ENCODE results near the gene SLC9A9. TPM values are rescaled to one million over a fixed set of nuclear protein-coding genes. Genes with fewer than 3 reads are reported as not detected.

SLC9A9 gene
- total and polyA plus RNA-seq, 4 donors = 3.3 to 15.0 (median 6.1) TPM

DNA sequence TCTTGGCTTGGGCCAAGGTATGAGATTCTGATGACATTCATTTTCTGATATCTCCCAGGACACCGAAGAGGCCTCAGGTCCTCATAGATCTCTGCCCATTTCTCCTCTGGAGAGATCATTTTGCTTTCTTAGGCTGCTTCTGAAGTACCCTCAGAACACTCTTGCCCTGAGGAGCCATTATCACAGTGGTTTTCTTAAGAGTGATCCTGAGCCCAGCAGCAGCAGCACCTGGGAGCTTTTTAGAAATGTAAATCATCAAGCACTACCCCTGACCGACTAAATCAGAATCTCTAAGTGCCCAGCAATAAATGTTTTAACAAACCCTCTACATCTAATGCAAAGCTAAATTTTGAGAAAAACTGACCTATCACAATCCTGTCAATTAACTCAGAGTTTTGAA is 40.6 kb upstream of the SLC9A9 start:
- Histone ChIP-seq H3K36me3 (ENCODE audit: control insufficient read depth in 4 of 4, insufficient read depth in 3 of 4, low read depth in 1 of 4, low read length in 3 of 4) (no peaks in the 10 kb centered on the region), H3K27ac (ENCODE audit: low read depth in 1 of 2, low read length in 2 of 2) (no peak overlapping the region), H3K9me3 (ENCODE audit: control insufficient read depth in 4 of 4, low read length in 3 of 4) (no peaks in the 10 kb centered on the region), H3K9ac (ENCODE audit: low read depth in 1 of 2, low read length in 2 of 2) (no peak overlapping the region), H3K27me3 (ENCODE audit: control insufficient read depth in 4 of 4, insufficient read depth in 4 of 4, low read length in 3 of 4) (no peaks in the 10 kb centered on the region), H3K4me3 (ENCODE audit: low read depth in 1 of 3, low read length in 3 of 3) (no peak overlapping the region), H3K4me1 (ENCODE audit: control insufficient read depth in 4 of 4, insufficient read depth in 4 of 4, low read length in 3 of 4) (no peaks in the 10 kb centered on the region)
- DNase-seq (ENCODE audit: low spot score) = no peak
- 84% methylated on average over 2 of the region's 2 CpGs for WGBS
- TF ChIP-seq FOXA1 (IDR thresholded peaks at IDR 0.05) (no peak), HNF4G (IDR thresholded peaks at IDR 0.05) (no peak), RXRA (IDR thresholded peaks at IDR 0.05) (no peak), NR2F2 (IDR thresholded peaks at IDR 0.05) (no peak), YY1 (IDR thresholded peaks at IDR 0.05) (no peak), JUND (IDR thresholded peaks at IDR 0.05) (no peak), SP1 (IDR thresholded peaks at IDR 0.05) (no peak), GABPA (IDR thresholded peaks at IDR 0.05 in 1 of 2, conservative IDR thresholded peaks at IDR 0.05 in 1 of 2) (no peak), HNF4A (conservative IDR thresholded peaks at IDR 0.05) (no peak), RAD21 (IDR thresholded peaks at IDR 0.05) (no peak), EGR1 (IDR thresholded peaks at IDR 0.05; ENCODE audit: low read depth in 2 of 2) (no peak), TAF1 (conservative IDR thresholded peaks at IDR 0.05) (no peak), FOXA2 (IDR thresholded peaks at IDR 0.05) (no peak)
- TF ChIP-seq, protein P1, sequence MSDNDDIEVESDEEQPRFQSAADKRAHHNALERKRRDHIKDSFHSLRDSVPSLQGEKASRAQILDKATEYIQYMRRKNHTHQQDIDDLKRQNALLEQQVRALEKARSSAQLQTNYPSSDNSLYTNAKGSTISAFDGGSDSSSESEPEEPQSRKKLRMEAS (IDR thresholded peaks at IDR 0.05) = no peak
- TF ChIP-seq, protein P2, sequence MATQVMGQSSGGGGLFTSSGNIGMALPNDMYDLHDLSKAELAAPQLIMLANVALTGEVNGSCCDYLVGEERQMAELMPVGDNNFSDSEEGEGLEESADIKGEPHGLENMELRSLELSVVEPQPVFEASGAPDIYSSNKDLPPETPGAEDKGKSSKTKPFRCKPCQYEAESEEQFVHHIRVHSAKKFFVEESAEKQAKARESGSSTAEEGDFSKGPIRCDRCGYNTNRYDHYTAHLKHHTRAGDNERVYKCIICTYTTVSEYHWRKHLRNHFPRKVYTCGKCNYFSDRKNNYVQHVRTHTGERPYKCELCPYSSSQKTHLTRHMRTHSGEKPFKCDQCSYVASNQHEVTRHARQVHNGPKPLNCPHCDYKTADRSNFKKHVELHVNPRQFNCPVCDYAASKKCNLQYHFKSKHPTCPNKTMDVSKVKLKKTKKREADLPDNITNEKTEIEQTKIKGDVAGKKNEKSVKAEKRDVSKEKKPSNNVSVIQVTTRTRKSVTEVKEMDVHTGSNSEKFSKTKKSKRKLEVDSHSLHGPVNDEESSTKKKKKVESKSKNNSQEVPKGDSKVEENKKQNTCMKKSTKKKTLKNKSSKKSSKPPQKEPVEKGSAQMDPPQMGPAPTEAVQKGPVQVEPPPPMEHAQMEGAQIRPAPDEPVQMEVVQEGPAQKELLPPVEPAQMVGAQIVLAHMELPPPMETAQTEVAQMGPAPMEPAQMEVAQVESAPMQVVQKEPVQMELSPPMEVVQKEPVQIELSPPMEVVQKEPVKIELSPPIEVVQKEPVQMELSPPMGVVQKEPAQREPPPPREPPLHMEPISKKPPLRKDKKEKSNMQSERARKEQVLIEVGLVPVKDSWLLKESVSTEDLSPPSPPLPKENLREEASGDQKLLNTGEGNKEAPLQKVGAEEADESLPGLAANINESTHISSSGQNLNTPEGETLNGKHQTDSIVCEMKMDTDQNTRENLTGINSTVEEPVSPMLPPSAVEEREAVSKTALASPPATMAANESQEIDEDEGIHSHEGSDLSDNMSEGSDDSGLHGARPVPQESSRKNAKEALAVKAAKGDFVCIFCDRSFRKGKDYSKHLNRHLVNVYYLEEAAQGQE (IDR thresholded peaks at IDR 0.05) = no peak
- TF ChIP-seq, protein P3, sequence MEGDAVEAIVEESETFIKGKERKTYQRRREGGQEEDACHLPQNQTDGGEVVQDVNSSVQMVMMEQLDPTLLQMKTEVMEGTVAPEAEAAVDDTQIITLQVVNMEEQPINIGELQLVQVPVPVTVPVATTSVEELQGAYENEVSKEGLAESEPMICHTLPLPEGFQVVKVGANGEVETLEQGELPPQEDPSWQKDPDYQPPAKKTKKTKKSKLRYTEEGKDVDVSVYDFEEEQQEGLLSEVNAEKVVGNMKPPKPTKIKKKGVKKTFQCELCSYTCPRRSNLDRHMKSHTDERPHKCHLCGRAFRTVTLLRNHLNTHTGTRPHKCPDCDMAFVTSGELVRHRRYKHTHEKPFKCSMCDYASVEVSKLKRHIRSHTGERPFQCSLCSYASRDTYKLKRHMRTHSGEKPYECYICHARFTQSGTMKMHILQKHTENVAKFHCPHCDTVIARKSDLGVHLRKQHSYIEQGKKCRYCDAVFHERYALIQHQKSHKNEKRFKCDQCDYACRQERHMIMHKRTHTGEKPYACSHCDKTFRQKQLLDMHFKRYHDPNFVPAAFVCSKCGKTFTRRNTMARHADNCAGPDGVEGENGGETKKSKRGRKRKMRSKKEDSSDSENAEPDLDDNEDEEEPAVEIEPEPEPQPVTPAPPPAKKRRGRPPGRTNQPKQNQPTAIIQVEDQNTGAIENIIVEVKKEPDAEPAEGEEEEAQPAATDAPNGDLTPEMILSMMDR (IDR thresholded peaks at IDR 0.05; ENCODE audit: low read depth, low read length, missing input control) = no peak
- TF ChIP-seq, protein P4, sequence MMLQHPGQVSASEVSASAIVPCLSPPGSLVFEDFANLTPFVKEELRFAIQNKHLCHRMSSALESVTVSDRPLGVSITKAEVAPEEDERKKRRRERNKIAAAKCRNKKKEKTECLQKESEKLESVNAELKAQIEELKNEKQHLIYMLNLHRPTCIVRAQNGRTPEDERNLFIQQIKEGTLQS (IDR thresholded peaks at IDR 0.05) = no peak

DNA sequence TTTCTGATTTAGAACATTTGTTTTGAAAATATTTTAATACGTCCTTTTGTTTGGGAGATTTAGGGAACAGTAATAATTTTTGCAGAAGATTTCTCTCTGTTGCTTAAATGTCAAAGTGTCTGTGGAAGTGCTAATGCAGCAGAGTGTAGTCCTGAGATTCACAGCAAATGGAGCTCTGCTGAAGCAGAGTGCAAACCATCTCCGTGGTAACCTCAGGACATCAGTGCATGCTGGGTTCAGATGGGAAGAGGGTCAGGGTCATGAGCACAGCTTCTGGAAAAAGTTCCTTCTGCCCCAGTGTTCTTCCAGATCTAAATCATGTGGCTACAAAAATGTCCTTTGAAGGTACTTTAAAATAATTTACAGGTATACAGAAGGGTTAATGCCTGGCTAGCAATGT is 39.9 kb upstream of the SLC9A9 start:
- Histone ChIP-seq H3K27me3 (ENCODE audit: control insufficient read depth in 4 of 4, insufficient read depth in 4 of 4, low read length in 3 of 4) (no peaks in the 10 kb centered on the region), H3K27ac (ENCODE audit: low read depth in 1 of 2, low read length in 2 of 2) (no peak overlapping the region), H3K9me3 (ENCODE audit: control insufficient read depth in 4 of 4, low read length in 3 of 4) (no peaks in the 10 kb centered on the region), H3K4me3 (ENCODE audit: low read depth in 1 of 3, low read length in 3 of 3) (no peak overlapping the region), H3K4me1 (ENCODE audit: control insufficient read depth in 4 of 4, insufficient read depth in 4 of 4, low read length in 3 of 4) (no peaks in the 10 kb centered on the region), H3K9ac (ENCODE audit: low read depth in 1 of 2, low read length in 2 of 2) (no peak overlapping the region), H3K36me3 (ENCODE audit: control insufficient read depth in 4 of 4, insufficient read depth in 3 of 4, low read depth in 1 of 4, low read length in 3 of 4) (no peaks in the 10 kb centered on the region)
- no peak for DNase-seq (ENCODE audit: low spot score)
- 61% methylated on average over 2 of the region's 2 CpGs for WGBS
- TF ChIP-seq HNF4G (IDR thresholded peaks at IDR 0.05) = no peak
- TF ChIP-seq NR2F2 (IDR thresholded peaks at IDR 0.05) = no peak
- no peak for TF ChIP-seq RAD21 (IDR thresholded peaks at IDR 0.05)
- TF ChIP-seq GABPA (IDR thresholded peaks at IDR 0.05 in 1 of 2, conservative IDR thresholded peaks at IDR 0.05 in 1 of 2) = no peak
- no peak for TF ChIP-seq FOXA1 (IDR thresholded peaks at IDR 0.05)
- no peak for TF ChIP-seq RXRA (IDR thresholded peaks at IDR 0.05)
- TF ChIP-seq, protein P2 (IDR thresholded peaks at IDR 0.05) = no peak
- no peak for TF ChIP-seq YY1 (IDR thresholded peaks at IDR 0.05)
- no peak for TF ChIP-seq HNF4A (conservative IDR thresholded peaks at IDR 0.05)
- TF ChIP-seq, protein P5, sequence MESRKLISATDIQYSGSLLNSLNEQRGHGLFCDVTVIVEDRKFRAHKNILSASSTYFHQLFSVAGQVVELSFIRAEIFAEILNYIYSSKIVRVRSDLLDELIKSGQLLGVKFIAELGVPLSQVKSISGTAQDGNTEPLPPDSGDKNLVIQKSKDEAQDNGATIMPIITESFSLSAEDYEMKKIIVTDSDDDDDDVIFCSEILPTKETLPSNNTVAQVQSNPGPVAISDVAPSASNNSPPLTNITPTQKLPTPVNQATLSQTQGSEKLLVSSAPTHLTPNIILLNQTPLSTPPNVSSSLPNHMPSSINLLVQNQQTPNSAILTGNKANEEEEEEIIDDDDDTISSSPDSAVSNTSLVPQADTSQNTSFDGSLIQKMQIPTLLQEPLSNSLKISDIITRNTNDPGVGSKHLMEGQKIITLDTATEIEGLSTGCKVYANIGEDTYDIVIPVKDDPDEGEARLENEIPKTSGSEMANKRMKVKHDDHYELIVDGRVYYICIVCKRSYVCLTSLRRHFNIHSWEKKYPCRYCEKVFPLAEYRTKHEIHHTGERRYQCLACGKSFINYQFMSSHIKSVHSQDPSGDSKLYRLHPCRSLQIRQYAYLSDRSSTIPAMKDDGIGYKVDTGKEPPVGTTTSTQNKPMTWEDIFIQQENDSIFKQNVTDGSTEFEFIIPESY (IDR thresholded peaks at IDR 0.05) = no peak
- TF ChIP-seq, protein P3 (IDR thresholded peaks at IDR 0.05; ENCODE audit: low read depth, low read length, missing input control) = no peak
- TF ChIP-seq, protein P1 (IDR thresholded peaks at IDR 0.05) = no peak
